NCI-H748 (cell line): ENCODE measurements around the gene DOC2A.
A peak's percentile ranks its signal among the peaks of the same experiment; 100 is the strongest.
"Not testable (repeated sequence)": the region's sequence is repeated elsewhere in the genome, so short reads cannot be mapped to it uniquely, and the experiment has no call there.

Experiments used
- DNase-seq: peaks from one replicate; lab custom pipeline; 2025; ENCODE audit not compliant: unreplicated experiment; lab: John Stamatoyannopoulos, UW

DOC2A gene

DNA sequence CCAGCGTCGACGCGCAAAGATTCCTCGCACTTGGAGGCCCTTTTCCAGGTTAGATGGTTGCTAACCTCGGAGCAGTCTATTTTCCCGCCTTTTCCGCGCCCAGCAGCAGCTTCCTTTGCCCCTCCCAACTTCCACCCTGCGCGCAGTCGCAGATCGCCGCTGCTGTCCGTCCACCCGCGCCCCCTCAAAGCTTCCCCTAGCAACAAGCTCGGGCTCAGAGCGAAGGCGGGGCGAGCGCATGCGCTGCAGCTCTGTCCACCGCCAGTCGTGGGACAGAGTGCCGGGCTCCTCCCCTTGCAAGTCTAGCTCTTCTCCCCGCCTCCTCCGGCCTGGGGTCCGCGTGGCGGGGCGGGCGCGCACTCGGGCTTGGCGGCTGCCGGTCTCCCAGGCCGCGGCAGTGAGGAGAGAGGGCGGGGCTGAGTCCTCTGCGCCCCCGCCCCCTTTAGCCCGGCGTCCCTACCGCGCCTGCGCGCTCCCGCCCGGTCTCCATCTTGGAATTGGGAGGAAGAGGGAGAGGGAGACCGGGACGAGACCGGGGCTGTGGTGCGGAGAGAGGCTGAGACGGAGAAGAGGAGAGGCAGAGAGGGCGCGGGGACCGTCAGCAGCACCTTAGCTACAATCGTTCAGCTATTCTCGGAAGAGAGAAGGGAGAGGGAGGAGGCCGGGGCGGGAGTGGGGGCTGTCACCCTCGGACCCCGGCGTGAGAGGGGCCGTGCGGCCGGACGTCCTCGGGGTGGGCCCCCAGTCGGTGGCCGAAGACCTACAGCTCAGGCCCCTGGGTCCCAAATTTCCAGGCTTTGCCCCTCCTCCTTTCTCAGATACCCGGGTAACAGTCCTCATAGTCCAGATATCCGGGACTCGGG is 37.2 kb downstream of the DOC2A start, which contains the start of gene TAOK2:
Gene TAOK2 (plus strand): TSS at position 485 of the 863 bp plus-strand sequence. CDS start 3,905 bp downstream, outside the sequence.
- peak; percentile 97 for DNase-seq

- no peak for DNase-seq
These were observed 37.8 kb downstream of the DOC2A start for GRCh38 chr16:29972992-29973383.

- no peak for DNase-seq
These were observed 38.3 kb downstream of the DOC2A start for GRCh38 chr16:29972500-29972899.

DNA sequence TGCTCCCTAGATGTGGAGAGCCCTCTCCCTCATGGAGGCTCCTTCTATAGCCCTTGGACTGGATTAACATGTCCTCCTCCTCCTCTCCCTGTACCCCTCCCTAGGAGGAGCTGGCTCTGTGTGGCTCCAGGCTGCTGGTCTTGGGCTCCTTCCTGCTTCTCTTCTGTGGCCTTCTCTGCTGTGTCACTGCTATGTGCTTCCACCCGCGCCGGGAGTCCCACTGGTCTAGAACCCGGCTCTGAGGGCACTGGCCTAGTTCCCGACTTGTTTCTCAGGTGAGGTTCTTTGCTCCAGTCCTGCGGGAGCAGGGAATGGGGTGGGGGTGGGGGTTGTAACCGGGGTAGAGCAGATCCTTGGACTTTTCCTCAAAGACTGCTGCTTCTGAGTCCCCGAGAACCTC is 39.5 kb downstream of the DOC2A start:
- no peak for DNase-seq

DNA sequence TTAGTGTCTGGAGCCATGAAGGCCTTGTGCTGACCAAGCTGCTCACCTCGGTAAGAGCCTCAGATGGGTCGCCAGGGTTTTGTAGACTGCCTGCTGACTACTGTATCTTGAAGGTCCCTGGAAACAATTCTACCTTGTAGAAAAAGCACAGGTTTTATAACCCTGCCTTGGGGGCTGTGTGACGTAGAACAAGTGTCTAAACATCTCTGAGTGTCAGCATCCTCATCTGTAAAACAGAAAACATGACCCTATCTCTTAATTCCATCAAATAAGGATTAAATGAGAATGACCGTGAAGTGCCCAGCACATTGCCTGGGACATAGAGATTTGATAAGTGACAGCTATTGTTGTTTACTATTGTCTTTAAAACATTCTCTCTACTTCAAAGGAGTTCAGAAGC is 42.6 kb downstream of the DOC2A start:
- no peak for DNase-seq

DNA sequence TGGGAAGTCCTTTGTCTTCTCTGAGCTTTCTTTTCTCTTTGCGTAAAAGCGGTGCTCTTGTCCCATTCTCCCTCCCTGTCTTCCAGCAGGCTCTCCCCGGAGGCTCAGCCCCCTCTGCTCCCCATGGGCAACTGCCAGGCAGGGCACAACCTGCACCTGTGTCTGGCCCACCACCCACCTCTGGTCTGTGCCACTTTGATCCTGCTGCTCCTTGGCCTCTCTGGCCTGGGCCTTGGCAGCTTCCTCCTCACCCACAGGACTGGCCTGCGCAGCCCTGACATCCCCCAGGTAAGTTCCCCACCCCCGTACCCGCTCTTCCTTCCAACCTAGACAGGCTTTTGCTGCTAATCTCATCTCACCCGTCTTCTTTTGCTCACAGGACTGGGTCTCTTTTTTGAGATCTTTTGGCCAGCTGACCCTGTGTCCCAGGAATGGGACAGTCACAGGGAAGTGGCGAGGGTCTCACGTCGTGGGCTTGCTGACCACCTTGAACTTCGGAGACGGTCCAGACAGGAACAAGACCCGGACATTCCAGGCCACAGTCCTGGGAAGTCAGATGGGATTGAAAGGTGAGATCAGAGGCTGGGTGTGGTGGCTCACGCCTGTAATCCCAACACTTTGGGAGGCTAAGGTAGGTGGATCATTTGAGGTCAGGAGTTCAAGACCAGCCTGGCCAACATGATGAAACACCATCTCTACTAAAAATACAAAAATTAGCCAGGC is 47.6 kb downstream of the DOC2A start:
- no peak for DNase-seq

GRCh38 chr16:29962344-29962994 is 48.4 kb downstream of the DOC2A start:
- DNase-seq: no peak

GRCh38 chr16:29961479-29962343 is 49.1 kb downstream of the DOC2A start, which contains the start of gene TMEM219:
Gene TMEM219, plus strand, starts transcription at chr16:29962079. Its CDS starts 1,065 bp downstream, at chr16:29963144.
- DNase-seq: peak; percentile 86

- no peak for DNase-seq
These were observed 49.7 kb downstream of the DOC2A start for GRCh38 chr16:29961127-29961478.

GRCh38 chr16:29959821-29960220 is 51.0 kb downstream of the DOC2A start:
- DNase-seq: not testable (repeated sequence)

GRCh38 chr16:29959293-29959692 is 51.5 kb downstream of the DOC2A start:
- DNase-seq: no peak

GRCh38 chr16:29958756-29959155 is 52.1 kb downstream of the DOC2A start:
- no peak for DNase-seq
